B cell (primary cell): ENCODE results near the gene ZBTB46. TPM values are rescaled to one million over a fixed set of nuclear protein-coding genes. Genes with fewer than 3 reads are reported as not detected.

Experiments
- ATAC-seq: fragments of 200-7000 bp; cut with Tn5 transposase; one replicate; pipeline ENCODE4 v1.10.0; 2021; ENCODE audit warnings: low read depth, mild to moderate bottlenecking, moderate number of reproducible peaks, moderate library complexity
- CTCF ChIA-PET: fragments of 350-600 bp; sonication (Branson Sonifier 250); formaldehyde crosslinking; loops from one replicate; lab custom pipeline; 2021; ENCODE audit warnings: antibody characterized with exemption, inconsistent platforms; lab: Charles Lee
- POLR2A ChIA-PET: fragments of 350-600 bp; sonication (Branson Sonifier 250); formaldehyde crosslinking; loops from one replicate; lab custom pipeline; 2021; ENCODE audit warnings: antibody characterized with exemption; lab: Charles Lee
- DNase-seq: peaks from one replicate; pipeline ENCODE4 v3.0.0; 2013
- H2AFZ ChIP-seq: 2 replicates; pipeline ENCODE4 v1.6.1; 2012; ENCODE audit warnings: mild to moderate bottlenecking, low read depth, low read length; ENCODE audit not compliant: insufficient read depth, poor library complexity, severe bottlenecking
- H3K27ac ChIP-seq, 2 donors: 1 replicate in 1 of 2; 2 replicates in 1 of 2; pipeline ENCODE4 v1.5.1; 2012 to 2013; ENCODE audit warnings: low read length in 2 of 2, mild to moderate bottlenecking in 2 of 2, moderate library complexity in 1 of 2
- H3K27me3 ChIP-seq, 4 experiments: fragments of 200-600 bp in 1 of 4; sonication (generic) in 1 of 4; replicated peaks in 1 of 4; 1 replicate in 2 of 4; 2 replicates in 2 of 4; pipeline versions ENCODE4 v1.6.1 to v1.7.0; 2013 to 2016; ENCODE audit warnings: low read length in 3 of 4, mild to moderate bottlenecking in 2 of 4, mixed read lengths in 1 of 4, moderate library complexity in 1 of 4; ENCODE audit not compliant: insufficient read depth in 4 of 4, control insufficient read depth in 3 of 4; ENCODE audit errors: control extremely low read depth in 1 of 4
- H3K36me3 ChIP-seq, 2 experiments: replicated peaks in 1 of 2; 1 replicate in 1 of 2; 2 replicates in 1 of 2; pipeline versions ENCODE4 v1.6.1 to v1.7.1; 2013; ENCODE audit warnings: low read length in 1 of 2; ENCODE audit not compliant: insufficient read depth in 2 of 2, control insufficient read depth in 1 of 2; ENCODE audit errors: control extremely low read depth in 1 of 2, extremely low read depth in 1 of 2
- H3K4me1 ChIP-seq, 2 donors: fragments of 200-600 bp in 1 of 2; sonication (generic) in 1 of 2; 1 replicate in 1 of 2; 2 replicates in 1 of 2; pipeline versions ENCODE4 v1.5.1 to v1.6.1; 2013 to 2017; ENCODE audit warnings: low read length in 2 of 2; ENCODE audit not compliant: control insufficient read depth in 2 of 2, insufficient read depth in 2 of 2
- H3K4me2 ChIP-seq: replicated peaks from 2 replicates; pipeline ENCODE3; 2012; ENCODE audit warnings: mild to moderate bottlenecking, low read depth, low read length; ENCODE audit not compliant: poor library complexity, severe bottlenecking
- H3K4me3 ChIP-seq, 5 experiments: fragments of 200-600 bp in 1 of 5; sonication (generic) in 1 of 5; 1 replicate in 3 of 5; 2 replicates in 2 of 5; pipeline versions ENCODE4 v1.5.1 to v1.7.0; 2011 to 2016; ENCODE audit warnings: low read length in 4 of 5, mild to moderate bottlenecking in 4 of 5, low read depth in 2 of 5, control low read depth in 1 of 5, moderate library complexity in 1 of 5; ENCODE audit not compliant: insufficient read depth in 1 of 5; ENCODE audit errors: control extremely low read depth in 1 of 5, extremely low read depth in 1 of 5
- H3K79me2 ChIP-seq: fragments of 200-600 bp; sonication (generic); one replicate; pipeline ENCODE4 v1.6.0; 2016; ENCODE audit warnings: low read length; ENCODE audit not compliant: control insufficient read depth, insufficient read depth
- H3K9ac ChIP-seq: fragments of 200-600 bp; sonication (generic); 2 replicates; pipeline ENCODE4 v1.6.1; 2017; ENCODE audit warnings: mild to moderate bottlenecking, low read length, moderate library complexity
- H3K9me3 ChIP-seq, 3 donors: one replicate each; pipeline versions ENCODE4 v1.6.1 to v1.7.1; 2013; ENCODE audit warnings: low read length in 2 of 3; ENCODE audit not compliant: control insufficient read depth in 2 of 3, insufficient read depth in 1 of 3; ENCODE audit errors: control extremely low read depth in 1 of 3
- H4K20me1 ChIP-seq: 2 replicates; pipeline ENCODE4 v1.6.0; 2012; ENCODE audit warnings: mild to moderate bottlenecking, low read length; ENCODE audit not compliant: insufficient read depth, control insufficient read depth, poor library complexity, severe bottlenecking
- H3K27ac Mint-ChIP-seq: one replicate; pipeline ENCODE4 v1.8.0; 2021; ENCODE audit warnings: mixed read lengths
- H3K27me3 Mint-ChIP-seq: one replicate; pipeline ENCODE4 v1.8.0; 2021; ENCODE audit warnings: mixed read lengths
- H3K4me1 Mint-ChIP-seq: one replicate; pipeline ENCODE4 v1.8.0; 2021; ENCODE audit warnings: mixed read lengths
- H3K4me3 Mint-ChIP-seq: one replicate; pipeline ENCODE4 v1.8.0; 2021; ENCODE audit warnings: mixed read lengths
- H3K9me3 Mint-ChIP-seq: one replicate; pipeline ENCODE4 v1.8.0; 2022; ENCODE audit warnings: mixed read lengths; ENCODE audit not compliant: insufficient read depth
- EZH2 ChIP-seq: IDR thresholded peaks from 2 replicates; pipeline ENCODE4 v1.6.1; 2012; ENCODE audit warnings: borderline replicate concordance, low read depth, mild to moderate bottlenecking, moderate library complexity, low read length; ENCODE audit not compliant: insufficient read depth, poor library complexity, severe bottlenecking
- WGBS: methylation state at CpG from one replicate; pipeline ENCODE4 v1.1.5; 2013; ENCODE audit warnings: missing lambda C conversion rate; ENCODE audit not compliant: insufficient coverage; 5-methylcytosine and 5-hydroxymethylcytosine counted together
- intact Hi-C: fragments of 100-400 bp; cut with micrococcal nuclease; formaldehyde crosslinking; loops from one replicate; pipeline ENCODE4 v1.10.0; 2022
- polyA plus RNA-seq: library from polyadenylated mRNA; depleted of rRNA; stranded (reverse); fragments of >200 nt; gene quantifications from 2 replicates; pipeline ENCODE4 v1.2.3, GENCODE V29; 2012
- total RNA-seq, 2 donors: library from RNA; stranded (reverse); fragments of 120-200 nt in 1 of 2; gene quantifications; 1 replicate in 1 of 2; 2 replicates in 1 of 2; pipeline versions ENCODE4 v1.2.3 to v1.2.4, GENCODE V29; 2013 to 2022
- TF ChIP-seq, protein P1 (sequence below): fragments of 200-600 bp; IDR thresholded peaks from one replicate; pipeline ENCODE4 v1.8.0; 2022; ENCODE audit warnings: antibody characterized with exemption, mild to moderate bottlenecking

Gene ZBTB46
- total and polyA plus RNA-seq, 2 donors (not counting 1 experiment from before 2014, with no cell fraction given): 0.16 to 0.64 TPM

DNA sequence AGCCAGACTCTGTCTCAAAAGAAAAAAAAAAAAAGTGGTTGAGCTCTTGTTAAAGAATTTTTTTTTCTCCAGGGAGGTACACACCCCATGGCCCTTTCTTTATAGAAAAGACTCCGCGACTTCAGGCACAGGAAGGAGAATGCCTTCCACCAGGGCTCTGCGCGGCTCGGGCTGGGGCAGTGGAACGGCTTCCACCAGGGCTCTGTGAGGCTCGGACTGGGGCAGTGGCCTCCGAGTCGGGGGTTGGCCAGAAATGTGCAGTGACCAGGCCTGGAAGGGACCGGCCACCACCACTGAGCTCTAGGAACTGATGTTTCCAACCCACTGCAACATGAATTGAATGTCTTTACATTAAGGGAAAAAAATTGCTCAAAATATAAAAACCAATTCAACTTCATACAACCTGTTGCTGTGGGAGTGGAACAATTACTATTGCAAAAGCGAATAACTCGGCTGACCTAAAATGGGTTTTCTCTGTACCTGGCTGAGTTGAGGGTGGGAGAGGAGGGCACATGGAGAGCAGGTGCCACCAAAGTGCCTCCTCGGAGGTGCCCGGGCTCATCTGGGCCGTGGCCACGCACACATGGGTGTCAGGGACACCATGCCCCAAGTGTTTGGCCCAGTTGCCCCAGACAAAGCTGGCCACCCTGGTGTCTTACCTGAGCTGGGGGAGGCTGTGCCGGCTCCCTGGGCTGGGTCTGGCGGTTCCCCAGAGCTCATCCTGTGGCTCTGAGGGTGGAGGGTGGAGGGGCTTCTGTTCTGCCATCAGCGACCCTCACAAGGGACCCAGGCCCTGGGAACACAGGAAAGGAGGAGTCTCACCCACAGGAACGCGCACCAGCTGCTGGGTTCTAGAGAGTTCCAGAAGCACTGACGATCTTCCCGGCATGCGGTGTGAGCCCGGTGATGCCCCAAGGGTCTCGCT lies 62.2 kb downstream of the ZBTB46 start:
- H3K4me3 ChIP-seq: no peak overlapping the region
- H3K4me1 Mint-ChIP-seq: no peaks in the 10 kb centered on the region
- WGBS: 93% methylated on average over 25 of the region's 26 CpGs
- no peaks in the 10 kb centered on the region for H3K36me3 ChIP-seq
- no peaks in the 10 kb centered on the region for H3K4me1 ChIP-seq
- no peaks in the 10 kb centered on the region for H3K79me2 ChIP-seq
- intact Hi-C loops: no loop called here
- no peaks in the 10 kb centered on the region for H3K27me3 ChIP-seq
- ATAC-seq (no peak), DNase-seq (no peak)
- H3K27ac ChIP-seq: no peak overlapping the region
- no peak overlapping the region for H3K4me2 ChIP-seq
- ChIA-PET POLR2A (no interaction called here), CTCF (interaction anchor here (0.9 kb wide), 1 partner anchor 9 kb away, joined by 3 read pairs; no protein-coding TSS in a partner anchor)
- H4K20me1 ChIP-seq: no peaks in the 10 kb centered on the region
- H3K27me3 Mint-ChIP-seq: peaks cover 4% of the 10 kb centered on the region
- no peak overlapping the region for H3K4me3 Mint-ChIP-seq
- H3K9me3 ChIP-seq: no peaks in the 10 kb centered on the region
- H3K9ac ChIP-seq: no peak overlapping the region
- H3K27ac Mint-ChIP-seq: no peak overlapping the region
- no peaks in the 10 kb centered on the region for H3K9me3 Mint-ChIP-seq
- H2AFZ ChIP-seq: no peak overlapping the region
- TF ChIP-seq, protein P1, sequence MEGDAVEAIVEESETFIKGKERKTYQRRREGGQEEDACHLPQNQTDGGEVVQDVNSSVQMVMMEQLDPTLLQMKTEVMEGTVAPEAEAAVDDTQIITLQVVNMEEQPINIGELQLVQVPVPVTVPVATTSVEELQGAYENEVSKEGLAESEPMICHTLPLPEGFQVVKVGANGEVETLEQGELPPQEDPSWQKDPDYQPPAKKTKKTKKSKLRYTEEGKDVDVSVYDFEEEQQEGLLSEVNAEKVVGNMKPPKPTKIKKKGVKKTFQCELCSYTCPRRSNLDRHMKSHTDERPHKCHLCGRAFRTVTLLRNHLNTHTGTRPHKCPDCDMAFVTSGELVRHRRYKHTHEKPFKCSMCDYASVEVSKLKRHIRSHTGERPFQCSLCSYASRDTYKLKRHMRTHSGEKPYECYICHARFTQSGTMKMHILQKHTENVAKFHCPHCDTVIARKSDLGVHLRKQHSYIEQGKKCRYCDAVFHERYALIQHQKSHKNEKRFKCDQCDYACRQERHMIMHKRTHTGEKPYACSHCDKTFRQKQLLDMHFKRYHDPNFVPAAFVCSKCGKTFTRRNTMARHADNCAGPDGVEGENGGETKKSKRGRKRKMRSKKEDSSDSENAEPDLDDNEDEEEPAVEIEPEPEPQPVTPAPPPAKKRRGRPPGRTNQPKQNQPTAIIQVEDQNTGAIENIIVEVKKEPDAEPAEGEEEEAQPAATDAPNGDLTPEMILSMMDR: no peak
- no peak for TF ChIP-seq EZH2

DNA sequence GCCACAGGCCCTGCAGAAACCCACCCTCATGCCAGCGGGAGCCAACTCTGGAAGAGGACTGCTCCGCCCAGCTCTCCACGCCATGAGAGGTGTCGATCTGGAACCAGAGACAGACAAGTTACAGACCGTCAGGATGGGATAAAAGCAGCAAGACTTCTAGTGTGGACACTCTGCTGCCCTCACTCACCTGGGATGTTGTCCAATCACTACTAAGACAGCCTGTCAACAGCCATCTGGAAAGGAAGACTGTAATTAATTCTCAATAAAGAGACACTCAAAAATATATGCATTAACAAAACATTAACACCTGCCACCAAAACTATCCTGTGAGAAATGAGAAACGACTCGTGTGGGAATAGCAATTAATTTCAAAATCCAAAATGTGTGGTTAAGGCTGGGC lies 63.2 kb downstream of the ZBTB46 start:
- H3K4me2 ChIP-seq: no peak overlapping the region
- TF ChIP-seq EZH2: no peak
- TF ChIP-seq, protein P1: no peak
- intact Hi-C loops: no loop called here
- Mint-ChIP-seq H3K27me3 (peaks cover 4% of the 10 kb centered on the region), H3K27ac (no peak overlapping the region), H3K9me3 (no peaks in the 10 kb centered on the region), H3K4me3 (no peak overlapping the region), H3K4me1 (no peaks in the 10 kb centered on the region)
- H3K4me3 ChIP-seq: no peak overlapping the region
- H3K27me3 ChIP-seq: no peaks in the 10 kb centered on the region
- H3K9ac ChIP-seq: no peak overlapping the region
- H3K79me2 ChIP-seq: no peaks in the 10 kb centered on the region
- no peaks in the 10 kb centered on the region for H3K4me1 ChIP-seq
- H3K9me3 ChIP-seq: no peaks in the 10 kb centered on the region
- no peak overlapping the region for H3K27ac ChIP-seq
- ATAC-seq (no peak), DNase-seq (no peak)
- H3K36me3 ChIP-seq: no peaks in the 10 kb centered on the region
- CTCF ChIA-PET: no interaction called here
- POLR2A ChIA-PET: no interaction called here
- WGBS: 83% methylated on average over 7 of the region's 7 CpGs
- no peaks in the 10 kb centered on the region for H4K20me1 ChIP-seq
- H2AFZ ChIP-seq: no peak overlapping the region
